ENCODE data around the gene DSCAM.

DNA sequence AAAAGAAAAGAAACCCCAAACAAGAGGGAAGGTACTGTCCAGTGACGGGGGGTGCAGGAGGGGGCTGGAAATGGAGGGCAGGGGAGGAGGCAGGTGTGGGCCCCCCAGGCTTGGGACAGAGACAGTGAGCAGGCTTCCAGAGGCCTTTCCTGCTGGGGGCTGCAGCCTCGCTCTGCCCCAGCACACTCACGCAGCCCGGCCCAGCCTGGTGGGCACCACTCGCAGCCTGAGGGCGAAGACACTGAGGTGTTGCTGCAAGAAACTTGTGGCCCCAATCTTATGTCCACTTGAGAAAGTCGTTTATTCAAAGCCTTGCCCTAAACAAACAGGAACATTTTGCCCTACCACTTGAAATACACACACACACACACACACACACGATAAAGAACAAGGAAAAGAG lies 705.3 kb downstream of the DSCAM start:
- no peak for TF ChIP-seq POLR2A (IDR thresholded peaks at IDR 0.05)
- no peak for TF ChIP-seq POLR2AphosphoS5 (IDR thresholded peaks at IDR 0.05)
- TF ChIP-seq, protein P1, sequence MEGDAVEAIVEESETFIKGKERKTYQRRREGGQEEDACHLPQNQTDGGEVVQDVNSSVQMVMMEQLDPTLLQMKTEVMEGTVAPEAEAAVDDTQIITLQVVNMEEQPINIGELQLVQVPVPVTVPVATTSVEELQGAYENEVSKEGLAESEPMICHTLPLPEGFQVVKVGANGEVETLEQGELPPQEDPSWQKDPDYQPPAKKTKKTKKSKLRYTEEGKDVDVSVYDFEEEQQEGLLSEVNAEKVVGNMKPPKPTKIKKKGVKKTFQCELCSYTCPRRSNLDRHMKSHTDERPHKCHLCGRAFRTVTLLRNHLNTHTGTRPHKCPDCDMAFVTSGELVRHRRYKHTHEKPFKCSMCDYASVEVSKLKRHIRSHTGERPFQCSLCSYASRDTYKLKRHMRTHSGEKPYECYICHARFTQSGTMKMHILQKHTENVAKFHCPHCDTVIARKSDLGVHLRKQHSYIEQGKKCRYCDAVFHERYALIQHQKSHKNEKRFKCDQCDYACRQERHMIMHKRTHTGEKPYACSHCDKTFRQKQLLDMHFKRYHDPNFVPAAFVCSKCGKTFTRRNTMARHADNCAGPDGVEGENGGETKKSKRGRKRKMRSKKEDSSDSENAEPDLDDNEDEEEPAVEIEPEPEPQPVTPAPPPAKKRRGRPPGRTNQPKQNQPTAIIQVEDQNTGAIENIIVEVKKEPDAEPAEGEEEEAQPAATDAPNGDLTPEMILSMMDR (IDR thresholded peaks at IDR 0.05 in 8 of 11, conservative IDR thresholded peaks at IDR 0.05 in 3 of 11): no peak

Measured in spleen (tissue), 7 donors.